Measurements from ENCODE around the gene FLAD1.

Gene FLAD1

GRCh38 chr1:155040358-155041093 lies 57.4 kb downstream of the FLAD1 start:
- DNase-seq = no peak

All from effector CD4-positive, alpha-beta T cell (primary cell).